Measurements from ENCODE around the gene MYADM. TPM values are rescaled to one million over a fixed set of nuclear protein-coding genes. Genes with fewer than 3 reads are reported as not detected.
A peak's percentile ranks its signal among the peaks of the same experiment; 100 is the strongest.
"Not testable (repeated sequence)": the region's sequence is repeated elsewhere in the genome, so short reads cannot be mapped to it uniquely, and the experiment has no call there.

Gene MYADM
- polyA plus RNA-seq, 3 donors: 162 to 310 (median 254) TPM

- H4K20me1 ChIP-seq (ENCODE audit: insufficient read depth, low read length); H3K9me3 Mint-ChIP-seq; H3K27me3 ChIP-seq (ENCODE audit: control insufficient read depth in 2 of 2, insufficient read depth in 2 of 2, low read length in 2 of 2); H3K27me3 Mint-ChIP-seq (ENCODE audit: low read depth in 3 of 3); H3K36me3 Mint-ChIP-seq; H2AFZ ChIP-seq (ENCODE audit: insufficient read depth, low read depth, low read length, poor library complexity, severe bottlenecking); H3K4me3 ChIP-seq (replicated peaks in 1 of 3; ENCODE audit: low read depth in 2 of 3, low read length in 3 of 3); H3K79me2 ChIP-seq (ENCODE audit: insufficient read depth, low read length); H3K9ac ChIP-seq (ENCODE audit: insufficient read depth, low read length, poor library complexity, severe bottlenecking); H3K4me3 Mint-ChIP-seq; H3K36me3 ChIP-seq (replicated peaks in 1 of 2; ENCODE audit: control insufficient read depth in 1 of 2, insufficient read depth in 2 of 2, low read length in 2 of 2); H3K9me3 ChIP-seq (replicated peaks in 1 of 2; ENCODE audit: control insufficient read depth in 1 of 2, insufficient read depth in 1 of 2, low read length in 2 of 2): not testable (repeated sequence)
- peak overlapping the region; percentile 57 to 94 (median 92) for H3K27ac Mint-ChIP-seq
- Histone ChIP-seq H3K27ac (ENCODE audit: low read depth in 1 of 2, low read length in 2 of 2) (peak overlapping the region; percentile 23 to 75), H3K4me1 (ENCODE audit: control insufficient read depth in 1 of 2, insufficient read depth in 2 of 2, low read length in 2 of 2) (peaks cover 54 to 55% of the 10 kb centered on the region in 2 donors), H3K4me2 (replicated peaks; ENCODE audit: extremely low read depth, low read length, poor library complexity, severe bottlenecking) (peak overlapping the region; percentile 25)
- intact Hi-C loops (cut with micrococcal nuclease): loop anchor here in 1 of 2 donors (5.0 kb wide), 1 partner anchor 41 kb away; the partner anchor contains the start of gene PRKCG
- H3K4me1 Mint-ChIP-seq: peaks cover 63% of the 10 kb centered on the region
- peak; percentile 69 to 93 (median 90) for DNase-seq
- WGBS (ENCODE audit: insufficient coverage): no CpG with 5 or more reads among the region's 4 CpGs
Measured at GRCh38 chr19:53840914-53841313, 26.8 kb upstream of the MYADM start.

- peaks cover 0 to 3% (median 0%) of the 10 kb centered on the region in 7 donors for H3K9me3 Mint-ChIP-seq
- H3K4me2 ChIP-seq (replicated peaks; ENCODE audit: extremely low read depth, low read length, poor library complexity, severe bottlenecking): peak overlapping the region; percentile 42
- H3K4me3 ChIP-seq (replicated peaks in 1 of 3; ENCODE audit: low read depth in 2 of 3, low read length in 3 of 3): peak overlapping the region in 1 of 3 experiments; percentile 30
- H4K20me1 ChIP-seq (ENCODE audit: insufficient read depth, low read length): no peaks in the 10 kb centered on the region
- H2AFZ ChIP-seq (ENCODE audit: insufficient read depth, low read depth, low read length, poor library complexity, severe bottlenecking): no peak overlapping the region
- H3K36me3 Mint-ChIP-seq: no peaks in the 10 kb centered on the region
- H3K27me3 ChIP-seq (ENCODE audit: control insufficient read depth in 2 of 2, insufficient read depth in 2 of 2, low read length in 2 of 2): no peaks in the 10 kb centered on the region
- H3K9ac ChIP-seq (ENCODE audit: insufficient read depth, low read length, poor library complexity, severe bottlenecking): no peak overlapping the region
- H3K27me3 Mint-ChIP-seq (ENCODE audit: low read depth in 3 of 3): peaks cover 0 to 2% (median 0%) of the 10 kb centered on the region in 3 donors
- WGBS (ENCODE audit: insufficient coverage): 8% methylated on average over 4 of the region's 9 CpGs
- TF ChIP-seq, protein P1, sequence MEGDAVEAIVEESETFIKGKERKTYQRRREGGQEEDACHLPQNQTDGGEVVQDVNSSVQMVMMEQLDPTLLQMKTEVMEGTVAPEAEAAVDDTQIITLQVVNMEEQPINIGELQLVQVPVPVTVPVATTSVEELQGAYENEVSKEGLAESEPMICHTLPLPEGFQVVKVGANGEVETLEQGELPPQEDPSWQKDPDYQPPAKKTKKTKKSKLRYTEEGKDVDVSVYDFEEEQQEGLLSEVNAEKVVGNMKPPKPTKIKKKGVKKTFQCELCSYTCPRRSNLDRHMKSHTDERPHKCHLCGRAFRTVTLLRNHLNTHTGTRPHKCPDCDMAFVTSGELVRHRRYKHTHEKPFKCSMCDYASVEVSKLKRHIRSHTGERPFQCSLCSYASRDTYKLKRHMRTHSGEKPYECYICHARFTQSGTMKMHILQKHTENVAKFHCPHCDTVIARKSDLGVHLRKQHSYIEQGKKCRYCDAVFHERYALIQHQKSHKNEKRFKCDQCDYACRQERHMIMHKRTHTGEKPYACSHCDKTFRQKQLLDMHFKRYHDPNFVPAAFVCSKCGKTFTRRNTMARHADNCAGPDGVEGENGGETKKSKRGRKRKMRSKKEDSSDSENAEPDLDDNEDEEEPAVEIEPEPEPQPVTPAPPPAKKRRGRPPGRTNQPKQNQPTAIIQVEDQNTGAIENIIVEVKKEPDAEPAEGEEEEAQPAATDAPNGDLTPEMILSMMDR (IDR thresholded peaks at IDR 0.05): no peak
- no peaks in the 10 kb centered on the region for H3K36me3 ChIP-seq (replicated peaks in 1 of 2; ENCODE audit: control insufficient read depth in 1 of 2, insufficient read depth in 2 of 2, low read length in 2 of 2)
- H3K79me2 ChIP-seq (ENCODE audit: insufficient read depth, low read length): no peaks in the 10 kb centered on the region
- no peaks in the 10 kb centered on the region for H3K9me3 ChIP-seq (replicated peaks in 1 of 2; ENCODE audit: control insufficient read depth in 1 of 2, insufficient read depth in 1 of 2, low read length in 2 of 2)
- peak; percentile 90 to 96 (median 93) for DNase-seq
- peak overlapping the region; percentile 77 to 98 (median 95) for H3K27ac Mint-ChIP-seq
- H3K4me1 ChIP-seq (ENCODE audit: control insufficient read depth in 1 of 2, insufficient read depth in 2 of 2, low read length in 2 of 2): peaks cover 89 to 91% of the 10 kb centered on the region in 2 donors
- intact Hi-C loops (cut with micrococcal nuclease): loop anchor here (5.0 kb wide), 1 partner anchor 37 kb away; the partner anchor contains the start of gene PRKCG (in 2 of the 2)
- peak overlapping the region; percentile 21 to 48 for H3K4me3 Mint-ChIP-seq
- H3K27ac ChIP-seq (ENCODE audit: low read depth in 1 of 2, low read length in 2 of 2): peak overlapping the region in 1 of 2 donors; percentile 21
- H3K4me1 Mint-ChIP-seq: peaks cover 76% of the 10 kb centered on the region
Measured at GRCh38 chr19:53844849-53845246, 22.8 kb upstream of the MYADM start.
